Breast epithelium (tissue), 4 donors: ENCODE results near the gene STAT1. TPM values are rescaled to one million over a fixed set of nuclear protein-coding genes. Genes with fewer than 3 reads are reported as not detected.

ENCODE experiments used
- DNase-seq, 2 donors: peaks; one replicate each; pipeline ENCODE4 v3.0.0-alpha.2; 2019; ENCODE audit warnings: low spot score in 2 of 2
- H3K27ac ChIP-seq, 2 donors: fragments of 200-600 bp; sonication (generic) in 1 of 2; one replicate each; pipeline ENCODE4 v1.5.1; 2016 to 2019; ENCODE audit warnings: mild to moderate bottlenecking in 1 of 2
- H3K27me3 ChIP-seq, 2 donors: fragments of 200-600 bp; sonication (generic) in 1 of 2; one replicate each; pipeline versions ENCODE4 v1.5.1 to v1.6.0; 2017 to 2019; ENCODE audit warnings: control low read depth in 1 of 2, mild to moderate bottlenecking in 1 of 2
- H3K36me3 ChIP-seq: fragments of 200-600 bp; one replicate; pipeline ENCODE4 v1.5.1; 2019
- H3K4me1 ChIP-seq, 2 donors: fragments of 200-600 bp; sonication (generic); one replicate each; pipeline ENCODE4 v1.5.1; 2016 to 2019; ENCODE audit warnings: control low read depth in 1 of 2
- H3K4me3 ChIP-seq, 3 donors: fragments of 200-600 bp; sonication (generic); 1 replicate in 2 of 3; 2 replicates in 1 of 3; pipeline ENCODE4 v1.5.1; 2016 to 2019; ENCODE audit warnings: mild to moderate bottlenecking in 3 of 3, moderate library complexity in 2 of 3
- H3K9me3 ChIP-seq, 2 donors: fragments of 200-600 bp; sonication (generic) in 1 of 2; one replicate each; pipeline ENCODE4 v1.5.1; 2016 to 2019; ENCODE audit warnings: control low read depth in 1 of 2
- CTCF ChIP-seq, 3 donors: fragments of 450-650 bp; IDR thresholded peaks; one replicate each; pipeline ENCODE4 v1.5.1; 2016 to 2017; ENCODE audit warnings: antibody characterized with exemption in 3 of 3, mild to moderate bottlenecking in 3 of 3, moderate library complexity in 3 of 3
- POLR2A ChIP-seq: fragments of 450-650 bp; IDR thresholded peaks from one replicate; pipeline ENCODE4 v1.6.1; 2016; ENCODE audit warnings: antibody characterized with exemption, mild to moderate bottlenecking, moderate library complexity
- POLR2AphosphoS5 ChIP-seq, 3 donors: sonication (generic); formaldehyde crosslinking; IDR thresholded peaks; one replicate each; pipeline ENCODE4 v1.6.1; 2017; ENCODE audit warnings: antibody characterized with exemption in 3 of 3
- intact Hi-C: fragments of 100-400 bp; cut with DNase I; formaldehyde crosslinking; loops from one replicate; pipeline ENCODE4 v1.15.1; 2023; ENCODE audit warnings: low total_unique reads
- total RNA-seq, 3 donors: library from RNA; depleted of rRNA; stranded (reverse); fragments of >200 nt; gene quantifications; one replicate each; pipeline ENCODE4 v1.1.0, GENCODE V29; 2016

STAT1 gene
- total RNA-seq, 3 donors from 2014 or later: 44.2 to 79.6 (median 59.4) TPM

GRCh38 chr2:190929919-190930318, 84.1 kb downstream of the STAT1 start:
- TF ChIP-seq CTCF (IDR thresholded peaks at IDR 0.05): no peak
- no peak for TF ChIP-seq POLR2AphosphoS5 (IDR thresholded peaks at IDR 0.05)
- no peak for TF ChIP-seq POLR2A
- Histone ChIP-seq H3K9me3 (no peaks in the 10 kb centered on the region), H3K27ac (no peak overlapping the region), H3K4me3 (no peak overlapping the region), H3K36me3 (no peaks in the 10 kb centered on the region), H3K27me3 (no peaks in the 10 kb centered on the region), H3K4me1 (no peaks in the 10 kb centered on the region)
- intact Hi-C loops: no loop called here
- no peak for DNase-seq

- H3K4me1 ChIP-seq: no peaks in the 10 kb centered on the region
- no peak for DNase-seq
- H3K27me3 ChIP-seq: no peaks in the 10 kb centered on the region
- no peak for TF ChIP-seq POLR2A
- TF ChIP-seq CTCF (IDR thresholded peaks at IDR 0.05): no peak
- no peak for TF ChIP-seq POLR2AphosphoS5 (IDR thresholded peaks at IDR 0.05)
- H3K9me3 ChIP-seq: no peaks in the 10 kb centered on the region
- intact Hi-C loops: no loop called here
- no peaks in the 10 kb centered on the region for H3K36me3 ChIP-seq
- H3K27ac ChIP-seq: no peak overlapping the region
- no peak overlapping the region for H3K4me3 ChIP-seq
Observed at GRCh38 chr2:190927301-190927700, 86.7 kb downstream of the STAT1 start.

GRCh38 chr2:190922376-190922775, 91.6 kb downstream of the STAT1 start:
- Histone ChIP-seq H3K9me3 (no peaks in the 10 kb centered on the region), H3K36me3 (no peaks in the 10 kb centered on the region), H3K27ac (no peak overlapping the region), H3K4me3 (no peak overlapping the region), H3K27me3 (no peaks in the 10 kb centered on the region), H3K4me1 (no peaks in the 10 kb centered on the region)
- no peak for DNase-seq
- TF ChIP-seq POLR2A: no peak
- no peak for TF ChIP-seq POLR2AphosphoS5 (IDR thresholded peaks at IDR 0.05)
- TF ChIP-seq CTCF (IDR thresholded peaks at IDR 0.05): no peak
- intact Hi-C loops: no loop called here

GRCh38 chr2:190920085-190920484, 93.9 kb downstream of the STAT1 start:
- no peak overlapping the region for H3K4me3 ChIP-seq
- H3K27ac ChIP-seq: no peak overlapping the region
- no peak for DNase-seq
- no peaks in the 10 kb centered on the region for H3K9me3 ChIP-seq
- no peaks in the 10 kb centered on the region for H3K27me3 ChIP-seq
- intact Hi-C loops: no loop called here
- TF ChIP-seq POLR2A (no peak), POLR2AphosphoS5 (IDR thresholded peaks at IDR 0.05) (no peak), CTCF (IDR thresholded peaks at IDR 0.05) (no peak)
- no peaks in the 10 kb centered on the region for H3K36me3 ChIP-seq
- H3K4me1 ChIP-seq: no peaks in the 10 kb centered on the region

Other genes starting within 250 kb of the STAT1 start
- gene GLS, start 133.3 kb downstream of the STAT1 start, total RNA-seq: 100 to 1,000 TPM in 2 of 3 donors, 10 to 100 TPM in 1; 96.7 to 157 (median 133) TPM
- gene STAT4, start 136.8 kb upstream of the STAT1 start, total RNA-seq: 1 to 10 TPM; 1.6 to 5.9 (median 3.6) TPM
- gene MYO1B, start 231.2 kb upstream of the STAT1 start, total RNA-seq: 10 to 100 TPM; 34.1 to 73.9 (median 63.9) TPM